ENCODE data around the gene SERPINB4. TPM values are rescaled to one million over a fixed set of nuclear protein-coding genes. Genes with fewer than 3 reads are reported as not detected.

The SERPINB4 gene
- total RNA-seq, 4 donors from 2014 or later: not detected

GRCh38 chr18:63637703-63638102, 6.4 kb downstream of the SERPINB4 start:
- H3K36me3 ChIP-seq: no peaks in the 10 kb centered on the region
- H3K9me3 ChIP-seq: no peaks in the 10 kb centered on the region
- no peaks in the 10 kb centered on the region for H3K27me3 ChIP-seq
- no peak overlapping the region for H3K4me3 ChIP-seq
- DNase-seq: no peak
- no peaks in the 10 kb centered on the region for H3K4me1 ChIP-seq
- TF ChIP-seq POLR2A (IDR thresholded peaks at IDR 0.05): no peak
- TF ChIP-seq CTCF (IDR thresholded peaks at IDR 0.05): no peak
- intact Hi-C loops (cut with DNase I; ENCODE audit: low total_unique reads): no loop called here
- no peak overlapping the region for H3K27ac ChIP-seq

- no peaks in the 10 kb centered on the region for H3K36me3 ChIP-seq
- H3K27me3 ChIP-seq: no peaks in the 10 kb centered on the region
- no peak for DNase-seq
- H3K4me3 ChIP-seq: no peak overlapping the region
- H3K9me3 ChIP-seq: peaks cover 0 to 8% of the 10 kb centered on the region in 2 donors
- H3K27ac ChIP-seq: no peak overlapping the region
- TF ChIP-seq POLR2A (IDR thresholded peaks at IDR 0.05) (no peak), CTCF (IDR thresholded peaks at IDR 0.05) (no peak)
- intact Hi-C loops (cut with DNase I; ENCODE audit: low total_unique reads): no loop called here
- H3K4me1 ChIP-seq: no peaks in the 10 kb centered on the region
Measured at GRCh38 chr18:63627819-63628218, 16.2 kb downstream of the SERPINB4 start.

DNA sequence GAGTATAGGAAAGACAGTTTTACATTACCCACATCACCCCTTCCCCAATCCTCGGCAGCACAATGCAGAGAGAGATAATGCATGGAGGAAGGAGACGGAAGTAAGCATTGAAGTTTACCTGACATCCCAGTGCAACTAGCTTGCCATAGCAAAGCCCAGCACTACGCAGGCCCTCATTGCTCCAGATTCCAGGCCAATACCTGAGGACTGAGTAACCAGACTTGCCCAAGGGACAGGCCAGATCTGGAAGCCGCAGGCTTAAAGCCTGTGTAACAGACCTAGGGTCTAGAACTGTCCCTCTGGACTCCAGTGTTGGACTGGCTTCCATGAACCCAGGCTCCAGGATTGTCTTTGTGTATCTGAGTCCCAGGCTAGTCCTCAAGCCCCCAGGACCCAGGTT, 17.6 kb downstream of the SERPINB4 start:
- TF ChIP-seq CTCF (IDR thresholded peaks at IDR 0.05): no peak
- no peak for TF ChIP-seq POLR2A (IDR thresholded peaks at IDR 0.05)
- Histone ChIP-seq H3K9me3 (peaks cover 0 to 8% of the 10 kb centered on the region in 2 donors), H3K27me3 (no peaks in the 10 kb centered on the region), H3K36me3 (no peaks in the 10 kb centered on the region), H3K4me3 (no peak overlapping the region), H3K27ac (no peak overlapping the region), H3K4me1 (no peaks in the 10 kb centered on the region)
- DNase-seq: no peak
- intact Hi-C loops (cut with DNase I; ENCODE audit: low total_unique reads): no loop called here

DNA sequence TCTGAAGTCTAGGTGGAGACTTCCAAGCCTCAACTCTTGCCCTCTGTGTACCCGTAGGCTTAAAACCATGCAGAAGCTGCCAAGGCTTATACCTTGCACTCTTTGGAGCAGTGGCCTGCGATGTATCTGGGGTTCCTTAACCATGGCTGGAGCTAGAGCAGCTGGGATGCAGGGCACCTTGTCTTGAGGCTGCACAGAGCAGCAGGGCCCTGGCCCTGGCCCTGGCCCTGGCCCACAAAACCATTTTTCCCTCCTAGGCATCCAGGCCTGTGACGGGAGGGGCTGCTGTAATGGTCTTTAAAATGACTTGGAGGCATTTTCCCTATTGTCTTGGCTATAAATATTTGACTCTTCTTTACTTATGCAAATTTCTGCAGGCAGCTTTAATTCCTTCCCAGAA, 19.2 kb downstream of the SERPINB4 start:
- no peaks in the 10 kb centered on the region for H3K27me3 ChIP-seq
- peaks cover 0 to 12% of the 10 kb centered on the region in 2 donors for H3K9me3 ChIP-seq
- intact Hi-C loops (cut with DNase I; ENCODE audit: low total_unique reads): no loop called here
- no peak overlapping the region for H3K4me3 ChIP-seq
- H3K36me3 ChIP-seq: no peaks in the 10 kb centered on the region
- no peak for DNase-seq
- TF ChIP-seq POLR2A (IDR thresholded peaks at IDR 0.05) (no peak), CTCF (IDR thresholded peaks at IDR 0.05) (no peak)
- no peak overlapping the region for H3K27ac ChIP-seq
- H3K4me1 ChIP-seq: no peaks in the 10 kb centered on the region

DNA sequence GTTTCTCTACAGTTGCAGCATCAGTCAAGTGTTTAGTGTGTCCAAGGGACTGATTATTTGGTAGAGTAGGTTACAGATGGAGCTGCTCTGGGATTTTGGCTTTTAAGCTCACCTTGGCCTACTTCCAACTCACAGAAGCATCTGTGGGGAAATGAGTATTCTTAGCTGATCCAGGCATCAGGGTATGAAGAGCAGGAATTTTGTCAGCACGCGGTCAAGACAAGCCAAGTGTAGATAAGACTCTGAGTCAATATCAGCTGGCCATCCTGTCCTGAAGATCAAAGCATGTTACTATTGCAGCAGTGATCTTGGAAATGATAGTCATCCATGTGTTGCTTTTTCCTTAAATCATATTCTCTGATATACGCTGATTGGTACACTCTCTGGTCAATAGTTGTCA, 24.4 kb downstream of the SERPINB4 start:
- Histone ChIP-seq H3K4me3 (no peak overlapping the region), H3K27me3 (no peaks in the 10 kb centered on the region), H3K36me3 (no peaks in the 10 kb centered on the region), H3K9me3 (peaks cover 0 to 4% of the 10 kb centered on the region in 2 donors), H3K4me1 (no peaks in the 10 kb centered on the region), H3K27ac (no peak overlapping the region)
- DNase-seq: no peak
- intact Hi-C loops (cut with DNase I; ENCODE audit: low total_unique reads): no loop called here
- TF ChIP-seq CTCF (IDR thresholded peaks at IDR 0.05): no peak
- no peak for TF ChIP-seq POLR2A (IDR thresholded peaks at IDR 0.05)
